OCI-LY7 (cell line): ENCODE results near the gene DOLPP1. TPM values are rescaled to one million over a fixed set of nuclear protein-coding genes. Genes with fewer than 3 reads are reported as not detected.

Experiments
- BruUV-seq: library from RNA; stranded (reverse); fragments of 400-500 nt; replicated peaks from 2 replicates; lab custom pipeline; 2021; lab: Mats Ljungman, UMichigan
- CTCF ChIA-PET: fragments of 300-600 bp; sonication (Branson Sonifier 250); formaldehyde crosslinking; loops from one replicate; lab custom pipeline; 2022; ENCODE audit warnings: antibody characterized with exemption; ENCODE audit not compliant: unreplicated experiment; lab: Charles Lee
- POLR2A ChIA-PET: fragments of 300-600 bp; sonication (Branson Sonifier 250); formaldehyde crosslinking; loops from one replicate; lab custom pipeline; 2022; ENCODE audit warnings: antibody characterized with exemption; lab: Charles Lee
- DNase-seq: peaks from one replicate; pipeline ENCODE4 v3.0.0-alpha.2; 2015; ENCODE audit warnings: low spot score
- H2AFZ ChIP-seq: fragments of 200-600 bp; sonication (generic), shearing (Covaris generic); 2 replicates; pipeline ENCODE4 v1.6.1; 2014; ENCODE audit warnings: mild to moderate bottlenecking, antibody characterized with exemption, low read length, moderate library complexity
- H3K27ac ChIP-seq: fragments of 200-600 bp; sonication (generic); 2 replicates; pipeline ENCODE4 v1.5.1; 2014; ENCODE audit warnings: mixed run types, low read depth, mild to moderate bottlenecking, moderate library complexity, low read length, inconsistent platforms; ENCODE audit not compliant: poor library complexity, severe bottlenecking
- H3K36me3 ChIP-seq: fragments of 200-600 bp; sonication (generic); 2 replicates; pipeline ENCODE4 v1.6.1; 2014; ENCODE audit warnings: mild to moderate bottlenecking, antibody characterized with exemption, low read length, moderate library complexity, mixed read lengths; ENCODE audit not compliant: insufficient read depth
- H3K4me1 ChIP-seq: fragments of 200-600 bp; sonication (generic); 2 replicates; pipeline ENCODE4 v1.5.1; 2014; ENCODE audit warnings: mild to moderate bottlenecking, low read length; ENCODE audit not compliant: insufficient read depth, poor library complexity, severe bottlenecking
- H3K4me2 ChIP-seq: fragments of 200-600 bp; sonication (generic); 2 replicates; pipeline ENCODE4 v1.6.1; 2014; ENCODE audit warnings: mild to moderate bottlenecking, low read length
- H3K4me3 ChIP-seq: fragments of 200-600 bp; sonication (generic); 2 replicates; pipeline ENCODE4 v1.5.1; 2014; ENCODE audit warnings: mild to moderate bottlenecking, low read depth, low read length; ENCODE audit not compliant: poor library complexity, severe bottlenecking
- H3K79me2 ChIP-seq: fragments of 200-600 bp; sonication (generic); 2 replicates; pipeline ENCODE4 v1.6.1; 2016; ENCODE audit warnings: low read depth, mild to moderate bottlenecking, low read length, moderate library complexity, mixed read lengths; ENCODE audit not compliant: insufficient read depth
- H3K9me2 ChIP-seq: fragments of 200-600 bp; sonication (generic); 2 replicates; pipeline ENCODE4 v1.6.1; 2016; ENCODE audit warnings: mild to moderate bottlenecking, low read length, mixed read lengths; ENCODE audit not compliant: insufficient read depth
- H3K9me3 ChIP-seq: fragments of 200-600 bp; sonication (generic); 2 replicates; pipeline ENCODE4 v1.6.1; 2014; ENCODE audit warnings: mild to moderate bottlenecking, mixed run types, low read length, mixed read lengths
- H4K20me1 ChIP-seq: fragments of 200-600 bp; sonication (generic); 2 replicates; pipeline ENCODE4 v1.6.1; 2014; ENCODE audit warnings: mild to moderate bottlenecking, antibody characterized with exemption, low read length, moderate library complexity, mixed read lengths; ENCODE audit not compliant: insufficient read depth
- CTCF ChIP-seq: fragments of 200-600 bp; sonication (generic); conservative IDR thresholded peaks from 2 replicates; pipeline ENCODE4 v1.5.1; 2014; ENCODE audit warnings: mild to moderate bottlenecking, antibody characterized with exemption, low read length, moderate library complexity, mixed read lengths
- EZH2phosphoT487 ChIP-seq: fragments of 200-600 bp; sonication (generic); IDR thresholded peaks from 2 replicates; pipeline ENCODE4 v1.6.1; 2018; ENCODE audit warnings: low read depth, borderline replicate concordance, mild to moderate bottlenecking, mixed run types, antibody characterized with exemption, low read length, moderate library complexity, mixed read lengths
- intact Hi-C: fragments of 100-400 bp; cut with micrococcal nuclease; formaldehyde crosslinking; loops from one replicate; pipeline ENCODE4 v1.10.0; 2022; ENCODE audit not compliant: unreplicated experiment
- total RNA-seq, 2 experiments: library from RNA; depleted of rRNA in 1 of 2; stranded (reverse); fragments of >200 nt in 1 of 2; shearing (Covaris generic) in 1 of 2; gene quantifications; 2 replicates each; pipeline ENCODE4 v1.2.3, GENCODE V29; 2014 to 2022

Gene DOLPP1
- total RNA-seq, 2 experiments from 2014 or later, result 16.9 TPM

GRCh38 chr9:129104051-129104450 lies 23.1 kb downstream of the DOLPP1 start:
- H3K36me3 ChIP-seq, result no peaks in the 10 kb centered on the region
- no peak overlapping the region for H3K27ac ChIP-seq
- BruUV-seq, result no TSS peak
- CTCF ChIA-PET, result interaction anchor here (0.6 kb wide), 1 partner anchor 445 kb away, joined by 5 read pairs; no protein-coding TSS in a partner anchor
- H3K4me2 ChIP-seq, result no peak overlapping the region
- no peaks in the 10 kb centered on the region for H3K9me2 ChIP-seq
- POLR2A ChIA-PET, result interaction anchor here (0.6 kb wide), 1 partner anchor 53 kb away, joined by 7 read pairs; no protein-coding TSS in a partner anchor
- intact Hi-C loops, result no loop called here
- TF ChIP-seq EZH2phosphoT487 (no peak), CTCF (no peak)
- H3K4me3 ChIP-seq, result no peak overlapping the region
- H2AFZ ChIP-seq, result no peak overlapping the region
- no peaks in the 10 kb centered on the region for H3K4me1 ChIP-seq
- H3K9me3 ChIP-seq, result no peaks in the 10 kb centered on the region
- H4K20me1 ChIP-seq, result no peaks in the 10 kb centered on the region
- no peak for DNase-seq
- no peaks in the 10 kb centered on the region for H3K79me2 ChIP-seq

- Histone ChIP-seq H3K4me1 (peaks cover 5% of the 10 kb centered on the region), H3K79me2 (no peaks in the 10 kb centered on the region), H3K9me2 (no peaks in the 10 kb centered on the region), H3K4me2 (no peak overlapping the region), H3K4me3 (no peak overlapping the region), H3K27ac (no peak overlapping the region), H4K20me1 (no peaks in the 10 kb centered on the region), H3K36me3 (no peaks in the 10 kb centered on the region), H3K9me3 (no peaks in the 10 kb centered on the region), H2AFZ (no peak overlapping the region)
- ChIA-PET POLR2A (no interaction called here), CTCF (no interaction called here)
- no peak for DNase-seq
- TF ChIP-seq CTCF (no peak), EZH2phosphoT487 (no peak)
- intact Hi-C loops, result no loop called here
- no TSS peak for BruUV-seq
These were observed 25.2 kb downstream of the DOLPP1 start for GRCh38 chr9:129105857-129106694.

GRCh38 chr9:129107651-129108050 lies 26.7 kb downstream of the DOLPP1 start:
- ChIA-PET POLR2A (interaction anchor here (0.5 to 0.6 kb wide), 2 partner anchors 65 to 70 kb away, joined by 3 to 5 read pairs; partner anchors contain the start of gene IER5L), CTCF (no interaction called here)
- BruUV-seq, result no TSS peak
- Histone ChIP-seq H3K9me3 (no peaks in the 10 kb centered on the region), H3K4me3 (no peak overlapping the region), H3K4me1 (peaks cover 12% of the 10 kb centered on the region), H3K79me2 (peaks cover 11% of the 10 kb centered on the region), H3K4me2 (no peak overlapping the region), H2AFZ (no peak overlapping the region), H4K20me1 (no peaks in the 10 kb centered on the region), H3K9me2 (no peaks in the 10 kb centered on the region), H3K36me3 (no peaks in the 10 kb centered on the region), H3K27ac (no peak overlapping the region)
- DNase-seq, result no peak
- intact Hi-C loops, result no loop called here
- TF ChIP-seq EZH2phosphoT487 (no peak), CTCF (no peak)
